Hair follicle dermal papilla cell (primary cell): Measurements from ENCODE around the gene LRATD1. TPM values are rescaled to one million over a fixed set of nuclear protein-coding genes. Genes with fewer than 3 reads are reported as not detected.

Source experiments
- total RNA-seq: library from RNA; depleted of rRNA; stranded (reverse); fragments of >200 nt; gene quantifications from 2 replicates; pipeline ENCODE4 v1.2.3, GENCODE V29; 2012

LRATD1 gene
- 1.3 and 4.9 TPM in 2 replicates for total RNA-seq

DNA sequence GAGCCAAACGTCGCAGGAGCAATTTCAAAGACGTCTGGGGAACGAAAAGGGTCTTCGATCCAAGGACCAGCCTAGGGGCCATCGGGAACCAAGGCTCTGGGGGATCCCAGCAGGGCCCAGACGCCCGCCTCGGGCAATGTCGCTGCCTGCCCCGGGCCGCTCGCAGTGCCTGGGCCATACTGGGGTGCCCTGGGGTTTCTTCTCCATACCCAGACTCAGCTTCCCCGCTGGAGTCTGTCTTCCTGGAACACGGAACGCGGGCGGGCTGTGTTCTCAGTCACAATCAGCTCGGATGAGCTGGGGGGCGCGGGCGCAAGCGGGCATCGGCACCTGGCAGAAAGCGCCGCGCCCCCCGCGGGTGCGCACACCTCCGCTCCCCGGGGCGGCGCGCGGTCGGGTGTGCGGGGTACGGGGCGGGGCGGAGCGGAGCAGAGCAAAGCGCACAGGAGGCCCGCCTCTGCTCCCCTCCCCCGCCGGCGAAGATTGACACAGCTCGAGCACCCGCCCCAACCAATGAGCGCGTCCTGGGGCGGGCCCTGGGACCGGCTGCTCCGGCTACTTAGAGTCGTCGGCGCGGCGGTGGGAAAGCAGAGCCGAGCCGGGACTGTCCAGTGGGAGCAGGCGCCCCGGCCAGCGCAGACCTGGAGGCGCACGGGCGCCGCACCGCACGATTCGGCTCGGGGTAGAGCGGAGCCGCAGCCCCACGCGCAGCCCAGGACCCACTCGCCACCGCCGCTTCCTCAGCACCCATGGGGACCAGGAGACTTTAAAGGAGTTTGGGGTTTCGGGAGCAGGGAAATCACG, at the start of gene LRATD1:
Gene LRATD1 (plus strand): TSS at position 585 of the 804 bp plus-strand sequence. CDS start 1,263 bp downstream, outside the sequence.

